GM12874 (cell line): Measurements from ENCODE around the gene LDLRAD3.

ENCODE experiments used
- CTCF ChIP-seq: IDR thresholded peaks from 2 replicates; pipeline ENCODE4 v1.5.1; 2011; ENCODE audit warnings: low read depth, mild to moderate bottlenecking, control low read depth, low read length, moderate library complexity; ENCODE audit not compliant: insufficient read depth

The LDLRAD3 gene

GRCh38 chr11:36102868-36103267, 159.0 kb downstream of the LDLRAD3 start:
- TF ChIP-seq CTCF: no peak

GRCh38 chr11:36103933-36104530, 160.2 kb downstream of the LDLRAD3 start:
- no peak for TF ChIP-seq CTCF

- TF ChIP-seq CTCF: no peak
These were observed 160.8 kb downstream of the LDLRAD3 start for GRCh38 chr11:36104660-36104992.

GRCh38 chr11:36105743-36106581, 162.1 kb downstream of the LDLRAD3 start:
- TF ChIP-seq CTCF: no peak

- TF ChIP-seq CTCF: no peak
These were observed 163.7 kb downstream of the LDLRAD3 start for GRCh38 chr11:36107547-36107946.

- no peak for TF ChIP-seq CTCF
These were observed 165.2 kb downstream of the LDLRAD3 start for GRCh38 chr11:36108881-36109589.

GRCh38 chr11:36109590-36109849, 165.7 kb downstream of the LDLRAD3 start:
- TF ChIP-seq CTCF: no peak
